Stimulated activated CD8-positive, alpha-beta memory T cell treated with anti-CD3 and anti-CD28 coated beads, Interleukin-7, amount 100 ng/mL, for 48 hours (primary cell): ENCODE data around the gene PFKFB2.
A peak's percentile ranks its signal among the peaks of the same experiment; 100 is the strongest.

Experiments
- DNase-seq, 2 donors: peaks; one replicate each; pipeline ENCODE4 v3.0.0-alpha.2; 2020; ENCODE audit warnings: low read depth in 1 of 2; ENCODE audit errors: extremely low read depth in 1 of 2

Gene PFKFB2

DNA sequence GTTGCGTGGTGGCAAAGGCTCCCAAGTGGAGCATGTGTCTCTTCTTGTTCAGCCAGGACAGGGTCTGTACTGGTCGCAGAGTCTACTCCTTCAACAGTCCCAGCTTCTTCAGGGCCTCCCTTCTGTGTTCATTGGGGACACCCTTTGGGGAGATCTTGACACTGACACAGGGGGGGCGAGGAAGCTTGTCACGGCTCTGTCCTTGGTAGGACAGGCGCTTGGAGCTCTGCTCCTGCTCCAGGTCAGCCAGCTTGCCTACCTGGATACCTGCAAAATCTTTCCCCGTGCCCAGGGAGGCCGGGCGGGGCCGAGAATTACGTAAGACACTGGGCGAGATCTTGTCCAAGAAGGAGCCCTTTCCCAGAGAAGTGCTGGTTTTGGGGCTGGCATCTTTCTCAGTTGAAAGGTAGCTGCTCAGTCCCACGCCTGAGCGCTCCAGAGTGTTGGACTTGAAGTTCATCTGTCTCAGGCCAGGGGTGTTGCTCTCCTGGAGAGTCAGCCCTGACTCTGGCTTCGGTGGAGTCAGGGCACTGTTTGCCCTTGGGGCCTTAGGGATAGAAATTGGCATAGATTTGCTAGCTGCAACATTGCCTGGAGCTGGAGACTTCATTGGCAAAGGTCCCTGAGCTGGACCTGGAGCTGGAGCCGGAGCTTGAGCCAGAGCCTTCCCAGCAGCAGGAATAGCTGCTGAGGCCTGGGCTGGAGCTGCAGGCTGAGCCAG is 31.0 kb upstream of the PFKFB2 start:
- DNase-seq, result no peak

DNA sequence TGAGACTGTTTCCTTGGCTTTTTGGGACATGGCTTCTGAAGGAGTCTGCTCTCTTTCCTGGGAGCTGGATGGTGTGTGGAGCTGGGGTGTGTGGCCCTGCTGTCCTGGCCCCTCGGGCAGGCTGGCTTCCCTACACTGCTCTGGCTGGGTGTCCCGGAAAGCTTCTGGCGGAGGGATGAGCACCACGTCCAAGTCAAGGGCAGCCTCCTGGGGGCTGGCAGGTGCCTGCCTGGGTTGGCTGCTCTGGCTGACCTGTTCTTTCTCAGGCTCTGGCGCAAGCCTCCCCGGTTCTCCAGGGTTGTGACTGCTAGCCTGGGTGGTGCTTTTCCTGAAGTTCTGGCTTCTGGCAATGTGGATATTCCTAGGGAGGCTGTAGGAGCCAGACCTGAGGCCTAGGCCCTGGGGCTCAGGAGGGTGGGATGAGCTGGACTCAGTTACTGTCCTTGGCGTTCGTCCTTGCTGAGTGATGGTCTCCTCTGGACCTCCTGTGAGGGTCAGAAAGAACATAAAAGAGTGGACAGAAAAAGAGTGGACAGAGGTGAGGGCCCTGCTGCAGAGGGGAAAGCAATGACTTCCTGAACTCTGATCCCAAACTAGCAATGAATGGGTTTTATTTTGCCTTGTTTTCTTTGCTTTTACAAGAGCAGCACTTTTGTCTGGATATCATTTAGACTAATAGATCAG is 29.9 kb upstream of the PFKFB2 start:
- DNase-seq, result no peak

DNA sequence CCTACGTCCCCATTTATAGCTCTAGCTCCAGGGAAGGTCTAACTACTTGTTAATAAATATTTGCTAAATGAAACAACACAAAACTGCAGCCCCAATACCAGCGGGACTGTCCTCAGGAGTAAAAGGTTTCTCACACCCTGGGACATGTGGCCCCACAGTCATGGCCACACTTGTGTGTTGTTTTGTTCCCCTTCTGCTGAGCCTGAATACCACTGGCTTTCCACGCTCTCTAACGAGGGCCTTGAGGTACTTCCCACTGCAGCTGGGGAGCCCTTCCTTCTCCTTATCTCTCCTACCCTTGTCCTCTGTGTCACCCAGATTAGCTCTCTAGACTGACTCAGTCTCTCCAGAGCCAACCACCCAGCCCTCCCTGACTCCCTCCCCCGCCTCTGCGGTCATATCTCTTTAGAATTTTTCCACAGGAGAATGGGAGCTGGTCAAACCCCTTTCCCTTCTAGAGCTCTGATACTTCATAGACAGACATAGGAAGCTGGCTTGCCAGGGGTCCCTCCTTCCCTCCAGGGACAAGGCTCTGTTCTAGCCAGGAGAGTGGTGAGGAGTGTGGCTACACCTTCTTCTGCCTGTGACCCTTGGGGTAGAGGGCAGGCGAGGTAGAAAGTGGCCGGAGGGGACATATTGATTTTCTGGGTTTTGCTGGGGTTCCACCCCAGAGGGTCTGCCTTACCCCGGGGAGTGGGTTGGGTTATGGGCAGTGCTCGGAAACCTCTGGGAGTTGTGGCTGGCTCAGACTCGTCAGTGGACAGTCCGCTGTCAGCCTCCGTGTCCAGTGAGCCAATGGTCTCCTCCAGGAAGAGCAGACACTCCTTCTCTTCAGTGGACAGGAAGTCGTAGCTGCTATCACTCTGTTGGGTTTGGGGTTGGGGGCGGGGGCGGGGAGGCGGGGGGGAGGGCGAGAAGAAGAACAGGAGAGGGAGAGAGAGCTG is 28.6 kb upstream of the PFKFB2 start:
- DNase-seq, result peak in 1 of 2 donors; percentile 7

DNA sequence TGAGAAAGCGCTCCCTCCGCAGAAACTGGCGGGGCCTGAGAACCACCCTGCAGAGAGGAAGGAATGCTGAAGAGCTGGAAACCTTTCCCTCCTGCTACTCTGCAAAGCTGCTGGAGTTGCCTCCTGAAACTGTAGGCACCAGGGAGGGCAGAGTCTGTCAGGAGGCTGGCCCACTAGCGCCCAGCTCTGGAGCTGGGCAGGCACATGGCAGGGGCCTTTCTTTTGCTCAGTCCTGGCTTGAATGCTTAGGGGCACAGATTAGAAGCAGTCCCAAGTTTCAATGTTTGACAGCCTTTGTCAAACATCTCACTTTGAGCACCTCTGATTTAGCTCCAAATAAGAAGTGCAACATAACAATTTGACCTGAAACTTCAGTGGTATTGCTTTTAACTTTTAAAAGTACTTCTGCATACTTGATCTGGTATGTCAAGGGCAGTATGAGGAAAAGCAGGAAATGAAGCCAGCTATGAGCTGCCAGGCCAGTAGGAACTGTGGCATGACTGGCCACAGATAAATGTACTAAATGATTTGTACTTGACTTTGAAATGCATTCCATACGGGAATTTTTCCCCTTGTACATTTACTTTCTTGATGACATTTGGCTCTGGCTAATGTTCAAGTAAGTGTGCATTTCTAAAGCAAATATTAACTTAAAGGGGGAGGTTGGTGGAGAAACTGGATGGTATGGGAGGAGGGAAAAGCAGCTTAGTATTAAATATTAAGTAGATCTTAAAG is 27.8 kb upstream of the PFKFB2 start:
- no peak for DNase-seq

DNA sequence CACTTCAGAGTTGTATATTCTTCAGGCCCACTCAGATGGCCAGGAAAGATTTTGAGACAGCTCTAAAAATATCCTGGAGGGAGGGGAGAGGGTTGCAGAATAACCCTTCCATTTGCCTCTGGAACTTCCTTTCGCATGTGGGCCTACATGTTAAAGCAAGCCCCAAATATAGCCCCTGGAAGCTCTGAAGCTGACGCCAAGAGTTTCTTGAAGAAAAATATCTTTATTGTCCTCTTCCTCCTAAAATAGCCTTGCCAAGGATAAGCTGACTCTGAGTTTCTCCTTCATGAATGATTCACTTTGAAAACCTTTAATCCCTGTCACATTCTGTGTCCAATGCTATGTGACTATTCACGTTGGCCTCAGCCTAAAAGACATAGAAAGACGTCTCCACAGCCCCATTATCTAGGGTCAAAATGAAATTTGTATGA is 27.0 kb upstream of the PFKFB2 start:
- DNase-seq, result no peak

DNA sequence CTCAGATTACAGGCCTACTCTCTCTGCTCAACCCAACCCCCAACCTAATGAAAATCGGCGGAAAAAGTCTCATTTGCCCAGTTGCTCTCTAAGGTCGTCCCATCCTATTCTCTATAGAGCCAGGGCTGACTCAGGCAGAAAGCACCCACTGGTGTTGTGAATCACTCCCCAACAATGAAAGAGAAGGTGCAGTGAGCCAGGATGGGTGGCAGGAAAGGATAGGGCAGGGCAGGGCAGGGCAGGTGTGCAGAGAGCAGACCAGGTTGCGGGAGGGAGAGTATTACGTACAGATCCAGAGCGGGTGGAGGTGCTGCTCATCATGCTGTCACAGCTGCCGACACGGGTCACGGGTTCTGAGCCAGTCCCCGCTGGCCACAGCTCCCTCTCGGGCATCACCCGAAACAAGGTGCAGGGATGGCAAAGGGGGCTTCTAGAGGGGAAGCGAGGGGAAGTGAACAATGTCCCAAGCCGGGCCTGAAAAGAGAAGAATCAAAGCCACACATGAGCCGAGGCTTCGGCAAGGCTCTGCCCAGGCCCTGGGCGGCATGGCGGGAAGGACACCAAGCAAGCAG is 25.8 kb upstream of the PFKFB2 start:
- DNase-seq, result no peak

DNA sequence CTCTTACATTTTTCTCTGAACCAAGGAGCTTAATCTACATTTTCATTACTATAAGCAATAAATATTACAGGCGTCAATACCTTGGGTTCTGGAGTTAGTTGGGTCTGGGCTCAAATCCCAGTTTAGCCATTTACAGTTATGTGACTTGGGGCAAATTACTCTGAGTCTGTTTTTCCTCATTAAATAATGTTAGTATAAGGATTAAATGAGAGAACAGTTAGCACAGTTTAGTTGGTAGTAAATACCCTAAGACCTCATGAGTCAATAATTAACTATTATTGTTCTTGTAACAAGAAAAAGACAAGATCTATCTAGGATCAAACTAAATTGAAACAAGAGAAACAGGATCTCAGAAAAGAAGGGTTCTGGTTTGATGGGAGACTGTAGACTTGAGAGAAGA is 25.2 kb upstream of the PFKFB2 start:
- no peak for DNase-seq

DNA sequence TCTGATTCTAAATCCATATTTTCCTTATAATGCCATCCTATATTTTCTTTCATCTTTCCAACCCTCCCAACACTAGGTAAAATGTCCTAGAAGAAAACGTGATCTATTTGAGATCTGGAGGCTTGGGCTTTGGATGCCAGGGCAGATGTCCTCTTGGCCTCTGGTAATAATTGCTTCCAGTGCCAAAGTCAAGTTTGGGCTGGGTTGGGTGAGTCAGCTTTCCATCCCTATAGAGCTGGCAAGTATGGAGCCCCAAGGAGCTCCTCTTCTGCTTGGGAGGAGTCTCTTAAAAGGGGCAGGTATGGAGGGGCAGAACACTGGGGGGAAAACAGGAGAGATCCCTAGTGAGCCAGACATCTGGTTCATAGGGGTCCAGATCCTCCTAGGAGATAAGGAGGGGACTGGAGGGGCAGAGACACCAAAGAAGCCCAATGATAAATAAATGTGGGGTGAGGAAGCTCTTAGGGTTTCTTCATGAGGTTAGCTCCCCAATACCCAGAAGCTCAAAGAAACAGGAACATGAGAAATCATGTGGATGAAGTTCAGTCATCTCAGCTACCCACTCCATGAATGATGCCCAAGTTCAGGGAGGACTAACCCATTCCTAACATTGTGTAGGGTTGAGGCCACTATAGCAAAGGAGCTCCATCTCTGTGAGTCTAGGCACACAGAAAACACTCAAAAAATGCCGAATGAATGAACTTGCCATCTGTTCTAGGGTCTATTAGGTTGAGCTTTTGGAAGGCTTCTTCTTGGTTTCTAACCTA is 24.0 kb upstream of the PFKFB2 start:
- no peak for DNase-seq

DNA sequence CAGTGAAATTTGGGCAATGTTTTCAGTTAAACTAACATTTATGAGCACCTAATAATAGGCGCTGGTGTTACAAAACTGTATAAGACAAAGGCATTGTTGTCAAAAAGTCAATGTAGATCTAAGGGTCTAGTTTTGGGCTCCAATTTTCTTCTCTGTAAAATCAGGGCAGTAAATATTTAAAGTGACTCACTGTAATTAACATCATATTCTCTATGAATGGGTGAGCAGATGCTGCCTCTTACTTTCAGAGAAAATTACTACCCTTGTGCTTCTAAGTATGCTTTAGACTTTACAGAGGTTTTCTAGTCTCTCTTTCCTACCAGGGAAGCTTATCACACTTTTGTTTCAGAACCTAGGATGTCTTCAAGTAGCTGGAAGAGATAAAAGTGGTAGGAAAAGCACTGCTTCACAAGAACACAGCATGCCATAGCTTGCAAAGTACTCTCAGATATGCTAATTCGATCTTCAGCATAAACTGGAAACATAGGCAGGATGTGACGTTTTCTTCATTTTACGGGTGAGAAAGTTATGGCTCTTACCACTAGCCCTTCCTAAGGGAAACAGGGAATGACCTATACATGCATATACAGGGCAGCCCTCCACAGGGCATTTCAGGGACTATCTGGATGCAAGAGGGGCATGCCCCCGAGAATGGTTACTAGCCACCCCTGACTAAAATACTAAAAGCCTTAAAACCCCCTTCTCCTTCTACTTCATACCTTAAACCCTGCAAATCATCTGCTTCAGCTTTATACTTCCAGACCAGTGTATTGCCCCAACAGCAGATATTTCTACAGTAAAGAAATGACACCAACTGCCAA is 23.2 kb upstream of the PFKFB2 start:
- DNase-seq, result no peak

DNA sequence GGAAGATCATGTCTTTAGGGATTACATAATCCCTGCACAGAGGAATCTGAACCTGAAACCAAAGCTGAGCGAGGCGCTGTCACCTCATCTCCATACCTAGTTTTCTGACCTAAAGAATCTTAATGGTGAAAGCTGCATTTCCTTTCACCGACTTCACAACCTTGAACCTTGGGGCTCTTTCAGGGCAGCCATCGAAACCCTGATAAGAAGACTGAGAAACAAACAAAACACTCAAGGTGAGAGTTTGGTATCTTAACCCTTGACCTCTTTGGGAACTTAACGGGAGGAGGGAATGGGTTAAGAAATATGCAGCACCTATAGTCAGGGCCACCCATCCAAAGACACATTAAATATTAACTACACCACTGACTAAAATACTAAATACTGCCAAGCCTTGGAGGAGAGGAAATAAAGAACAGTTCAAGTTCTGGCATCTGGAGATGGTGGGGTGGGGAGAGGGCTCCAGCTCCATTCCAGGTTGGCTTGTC is 22.5 kb upstream of the PFKFB2 start:
- DNase-seq, result no peak

DNA sequence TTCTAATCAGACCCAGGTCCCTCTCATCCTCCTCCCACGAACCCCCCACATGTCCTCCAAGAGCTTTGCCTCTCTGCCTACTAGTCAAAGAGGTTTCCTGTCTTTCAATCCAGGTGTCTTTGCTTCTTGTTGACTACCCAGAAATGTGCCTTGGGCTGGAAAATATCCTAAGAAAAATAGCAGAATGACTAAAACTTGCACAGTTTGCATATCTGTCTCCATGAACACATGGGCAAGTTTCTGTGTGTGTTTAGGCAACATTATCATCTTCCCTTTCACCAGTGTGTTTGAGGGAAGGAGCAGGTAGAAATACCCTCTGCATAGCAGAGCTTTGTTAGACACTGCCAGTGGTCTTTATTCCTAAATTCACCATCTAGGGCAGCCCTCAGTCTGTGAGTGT is 22.1 kb upstream of the PFKFB2 start:
- no peak for DNase-seq

DNA sequence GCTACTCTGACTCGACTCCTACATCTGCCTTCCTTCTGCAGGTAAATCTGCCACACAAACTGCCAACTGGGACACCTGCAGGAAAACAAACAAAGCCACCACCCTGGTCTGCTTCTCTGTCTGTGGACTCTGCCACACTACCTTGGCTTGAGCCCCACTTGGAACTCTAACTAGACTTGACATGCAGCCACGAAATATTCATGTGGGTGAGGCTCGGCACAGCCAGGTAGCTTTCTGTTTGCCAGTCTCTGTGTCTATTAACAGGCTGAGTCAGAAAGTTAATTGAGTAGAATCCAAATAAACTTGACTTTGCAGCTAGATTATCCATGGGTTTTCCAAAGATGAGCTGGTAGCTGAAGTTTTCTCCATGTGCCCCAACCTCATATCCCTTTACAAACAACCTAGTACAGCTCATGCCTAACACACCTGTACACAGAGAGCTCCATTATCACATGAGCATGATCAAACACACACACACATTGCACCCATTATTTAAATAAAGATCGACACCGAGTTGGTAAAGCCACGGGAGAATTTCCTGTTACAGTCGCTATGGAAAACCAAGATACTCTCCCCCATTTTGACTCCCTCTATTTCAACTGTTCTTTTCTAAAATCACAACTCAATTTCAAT is 21.3 kb upstream of the PFKFB2 start:
- no peak for DNase-seq

DNA sequence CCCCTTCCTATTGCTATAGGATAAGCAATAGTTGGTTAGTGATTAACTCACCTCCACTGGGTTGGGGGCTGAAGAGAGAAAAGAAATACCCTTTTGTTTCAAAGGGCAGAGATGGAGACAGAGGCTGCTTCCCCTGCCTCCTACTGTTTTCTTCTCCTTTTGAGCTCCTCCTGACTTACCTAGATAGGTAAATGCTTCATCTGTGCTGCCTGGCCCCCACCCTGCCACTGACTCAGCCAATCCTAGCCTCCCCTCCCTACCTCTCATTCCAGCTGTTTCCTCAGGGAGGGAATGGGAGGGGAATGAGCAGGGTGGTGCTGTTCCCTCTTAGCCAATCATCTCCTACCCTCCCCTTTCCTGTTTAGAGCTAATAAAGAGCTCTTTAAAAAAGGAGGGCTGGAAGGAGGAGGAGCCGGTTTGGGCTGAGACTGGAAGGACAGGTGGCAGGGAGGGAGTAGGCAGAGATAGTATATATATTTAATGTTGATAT is 20.5 kb upstream of the PFKFB2 start, which contains the start of gene C1orf116:
Gene C1orf116 (minus strand): TSS at position 229 of the 490 bp plus-strand sequence. CDS start 5,158 bp downstream, outside the sequence.
- no peak for DNase-seq

DNA sequence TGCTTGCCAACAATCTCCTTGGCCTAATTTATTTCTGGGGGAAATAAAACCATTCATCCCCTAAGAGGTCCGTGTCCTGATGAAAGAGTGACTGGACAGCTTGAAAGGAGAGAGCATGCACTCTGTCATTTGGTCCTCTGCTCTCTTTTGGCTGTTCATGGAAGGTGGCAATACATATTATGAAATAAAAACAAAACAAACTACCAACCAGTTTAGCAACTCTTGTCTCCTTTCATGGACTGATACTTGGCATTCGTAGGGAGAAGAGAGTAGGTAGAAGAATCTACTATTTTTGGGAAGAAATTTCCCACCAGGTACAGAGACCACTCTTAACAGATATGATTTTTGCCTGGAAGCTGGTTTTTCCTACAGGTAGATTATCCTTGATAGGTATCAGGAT is 19.8 kb upstream of the PFKFB2 start:
- DNase-seq, result no peak

DNA sequence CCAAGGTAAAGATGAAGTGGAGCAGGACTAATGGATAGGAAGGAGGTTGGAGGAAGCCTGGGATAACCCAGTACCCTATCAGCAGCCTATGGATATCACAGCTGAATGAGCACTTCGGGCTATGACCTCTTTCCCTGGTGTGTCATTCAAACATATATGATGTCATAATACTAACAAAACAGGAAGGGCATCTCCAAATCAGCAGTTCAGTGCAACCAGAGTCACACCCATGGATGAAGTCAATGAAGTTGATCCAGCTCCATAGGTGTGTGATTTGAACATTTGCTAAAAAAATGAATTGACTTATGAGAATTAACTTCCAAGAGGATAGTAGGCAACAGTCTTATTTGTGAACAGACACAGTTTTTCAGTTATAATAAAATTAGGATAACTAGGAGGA is 18.9 kb upstream of the PFKFB2 start:
- no peak for DNase-seq

DNA sequence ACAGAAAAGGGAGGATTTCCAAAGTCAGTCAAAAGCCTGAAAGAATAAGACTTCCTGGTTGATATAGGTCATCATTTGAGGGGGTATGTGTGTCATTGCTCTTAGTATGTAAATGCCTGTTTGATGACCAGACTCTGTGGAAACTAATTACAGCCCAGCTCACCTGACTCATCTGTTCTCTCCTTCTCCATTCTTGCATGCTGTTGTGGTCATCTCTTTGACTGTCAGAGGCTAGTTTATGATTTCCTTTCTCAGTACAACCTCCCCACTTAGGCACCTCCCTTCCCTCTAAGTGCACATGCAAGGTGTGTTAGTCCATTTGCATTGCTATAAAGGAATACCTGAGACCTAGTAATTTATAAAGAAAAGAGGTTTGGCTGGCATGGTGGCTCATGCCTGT is 18.1 kb upstream of the PFKFB2 start:
- no peak for DNase-seq

DNA sequence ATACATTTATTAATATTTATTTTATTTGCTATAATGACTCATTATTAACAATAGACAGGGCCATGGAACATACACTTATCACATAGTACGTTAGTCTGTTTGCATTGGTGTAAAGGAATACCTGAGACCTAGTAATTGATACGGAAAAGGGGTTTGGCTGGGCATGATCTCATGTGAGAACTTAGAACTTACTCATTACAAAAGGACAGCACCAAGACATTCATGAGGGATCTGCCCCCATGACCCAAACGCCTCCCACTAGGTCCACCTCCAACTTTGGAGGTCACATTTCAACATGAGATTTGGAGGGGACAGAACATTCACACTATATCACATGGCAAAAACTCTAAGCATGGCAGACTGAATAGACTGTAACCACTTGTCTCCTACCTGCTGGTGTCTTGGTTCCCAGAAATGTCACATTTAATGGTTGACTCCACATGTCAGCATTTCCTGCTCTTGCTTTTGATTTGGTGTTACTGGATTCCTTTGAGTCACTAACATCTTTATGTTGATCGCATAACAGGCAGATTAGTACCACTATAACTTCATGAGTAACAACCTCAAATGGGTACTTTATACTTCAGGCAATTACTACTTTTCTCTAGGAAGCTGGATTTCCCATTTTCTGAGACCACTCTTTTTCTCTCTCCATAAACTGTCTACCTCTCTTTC is 17.1 kb upstream of the PFKFB2 start:
- DNase-seq, result no peak
